Measurements from ENCODE around the gene NFKB1.

The NFKB1 gene

GRCh38 chr4:102497986-102498385 is 3.2 kb upstream of the NFKB1 start:
- DNase-seq (ENCODE audit: low read depth in 2 of 3, low spot score in 2 of 3) = no peak

GRCh38 chr4:102500352-102500695 is 835 bp upstream of the NFKB1 start:
- no peak for DNase-seq (ENCODE audit: low read depth in 2 of 3, low spot score in 2 of 3)

GRCh38 chr4:102501447-102501696 is 213 bp downstream of the NFKB1 start:
- no peak for DNase-seq (ENCODE audit: low read depth in 2 of 3, low spot score in 2 of 3)

GRCh38 chr4:102502543-102502818 is 1.3 kb downstream of the NFKB1 start:
- no peak for DNase-seq (ENCODE audit: low read depth in 2 of 3, low spot score in 2 of 3)

- DNase-seq (ENCODE audit: low read depth in 2 of 3, low spot score in 2 of 3) = no peak
Observed at GRCh38 chr4:102503301-102503746, 2.2 kb downstream of the NFKB1 start.

- no peak for DNase-seq (ENCODE audit: low read depth in 2 of 3, low spot score in 2 of 3)
Observed at GRCh38 chr4:102503831-102504786, 3.0 kb downstream of the NFKB1 start.

GRCh38 chr4:102504941-102505340 is 3.8 kb downstream of the NFKB1 start:
- DNase-seq (ENCODE audit: low read depth in 2 of 3, low spot score in 2 of 3) = no peak

GRCh38 chr4:102505708-102506107 is 4.5 kb downstream of the NFKB1 start:
- DNase-seq (ENCODE audit: low read depth in 2 of 3, low spot score in 2 of 3) = no peak

GRCh38 chr4:102506523-102506922 is 5.4 kb downstream of the NFKB1 start:
- no peak for DNase-seq (ENCODE audit: low read depth in 2 of 3, low spot score in 2 of 3)

GRCh38 chr4:102511830-102512605 is 10.9 kb downstream of the NFKB1 start:
- DNase-seq (ENCODE audit: low read depth in 2 of 3, low spot score in 2 of 3) = no peak

GRCh38 chr4:102514298-102514964 is 13.3 kb downstream of the NFKB1 start:
- no peak for DNase-seq (ENCODE audit: low read depth in 2 of 3, low spot score in 2 of 3)

GRCh38 chr4:102517753-102518152 is 16.6 kb downstream of the NFKB1 start:
- DNase-seq (ENCODE audit: low read depth in 2 of 3, low spot score in 2 of 3) = no peak

- DNase-seq (ENCODE audit: low read depth in 2 of 3, low spot score in 2 of 3) = no peak
Observed at GRCh38 chr4:102518703-102519131, 17.6 kb downstream of the NFKB1 start.

GRCh38 chr4:102519925-102520324 is 18.8 kb downstream of the NFKB1 start:
- no peak for DNase-seq (ENCODE audit: low read depth in 2 of 3, low spot score in 2 of 3)

GRCh38 chr4:102521570-102521969 is 20.4 kb downstream of the NFKB1 start:
- no peak for DNase-seq (ENCODE audit: low read depth in 2 of 3, low spot score in 2 of 3)

GRCh38 chr4:102522031-102522440 is 20.9 kb downstream of the NFKB1 start:
- DNase-seq (ENCODE audit: low read depth in 2 of 3, low spot score in 2 of 3) = no peak

GRCh38 chr4:102524691-102525090 is 23.5 kb downstream of the NFKB1 start:
- DNase-seq (ENCODE audit: low read depth in 2 of 3, low spot score in 2 of 3) = no peak

- DNase-seq (ENCODE audit: low read depth in 2 of 3, low spot score in 2 of 3) = no peak
Observed at GRCh38 chr4:102525097-102525496, 23.9 kb downstream of the NFKB1 start.

GRCh38 chr4:102525504-102525903 is 24.3 kb downstream of the NFKB1 start:
- no peak for DNase-seq (ENCODE audit: low read depth in 2 of 3, low spot score in 2 of 3)

- no peak for DNase-seq (ENCODE audit: low read depth in 2 of 3, low spot score in 2 of 3)
Observed at GRCh38 chr4:102526532-102526931, 25.4 kb downstream of the NFKB1 start.

GRCh38 chr4:102527695-102528283 is 26.6 kb downstream of the NFKB1 start:
- no peak for DNase-seq (ENCODE audit: low read depth in 2 of 3, low spot score in 2 of 3)

- DNase-seq (ENCODE audit: low read depth in 2 of 3, low spot score in 2 of 3) = no peak
Observed at GRCh38 chr4:102529977-102530376, 28.8 kb downstream of the NFKB1 start.
